Astrocyte (in vitro differentiated cells and primary cell): ENCODE measurements around the gene ARRB1. TPM values are rescaled to one million over a fixed set of nuclear protein-coding genes. Genes with fewer than 3 reads are reported as not detected.

ENCODE experiments used
- DNase-seq: peaks from one replicate; pipeline ENCODE4 v3.0.0-alpha.2; 2010; ENCODE audit warnings: low read depth
- FAIRE-seq: peaks from 2 replicates; lab custom pipeline; 2011; peaks lifted over from hg19 to GRCh38; lab: Jason Lieb, UNC
- H2AFZ ChIP-seq: 2 replicates; pipeline ENCODE4 v1.6.0; 2012; ENCODE audit warnings: low read depth, low read length, inconsistent platforms
- H3K27ac ChIP-seq: 2 replicates; pipeline ENCODE4 v1.5.1; 2011; ENCODE audit warnings: low read depth, low read length, inconsistent platforms
- H3K27me3 ChIP-seq: 2 replicates; pipeline ENCODE4 v1.6.0; 2011; ENCODE audit warnings: low read length, inconsistent platforms; ENCODE audit not compliant: insufficient read depth
- H3K36me3 ChIP-seq: 2 replicates; pipeline ENCODE4 v1.5.1; 2011; ENCODE audit warnings: low read length, inconsistent platforms; ENCODE audit not compliant: insufficient read depth
- H3K4me1 ChIP-seq: 2 replicates; pipeline ENCODE4 v1.5.1; 2011; ENCODE audit warnings: low read length, inconsistent platforms; ENCODE audit not compliant: insufficient read depth
- H3K4me2 ChIP-seq: 2 replicates; pipeline ENCODE4 v1.6.0; 2012; ENCODE audit warnings: low read length, inconsistent platforms
- H3K4me3 ChIP-seq: 2 replicates; pipeline ENCODE4 v1.5.1; 2011; ENCODE audit warnings: low read depth, mild to moderate bottlenecking, low read length, inconsistent platforms; ENCODE audit not compliant: insufficient read depth
- H3K79me2 ChIP-seq: 2 replicates; pipeline ENCODE4 v1.6.0; 2012; ENCODE audit warnings: mild to moderate bottlenecking, low read length, inconsistent platforms; ENCODE audit not compliant: insufficient read depth
- H3K9ac ChIP-seq: 2 replicates; pipeline ENCODE4 v1.6.0; 2012; ENCODE audit warnings: mild to moderate bottlenecking, low read length, inconsistent platforms
- H3K9me3 ChIP-seq: 2 replicates; pipeline ENCODE4 v1.5.1; 2012; ENCODE audit warnings: low read depth, mild to moderate bottlenecking, low read length, inconsistent platforms; ENCODE audit not compliant: insufficient read depth
- H4K20me1 ChIP-seq: 2 replicates; pipeline ENCODE4 v1.6.0; 2012; ENCODE audit warnings: low read length, inconsistent platforms; ENCODE audit not compliant: insufficient read depth
- H3K27ac Mint-ChIP-seq: one replicate; pipeline ENCODE4 v1.8.0; 2021; ENCODE audit warnings: mild to moderate bottlenecking, mixed read lengths; ENCODE audit not compliant: unreplicated experiment
- H3K27me3 Mint-ChIP-seq: one replicate; pipeline ENCODE4 v1.8.0; 2021; ENCODE audit warnings: low read depth, mixed read lengths; ENCODE audit not compliant: unreplicated experiment
- H3K36me3 Mint-ChIP-seq: one replicate; pipeline ENCODE4 v1.8.0; 2021; ENCODE audit warnings: low read depth, mixed read lengths; ENCODE audit not compliant: unreplicated experiment
- H3K4me1 Mint-ChIP-seq: one replicate; pipeline ENCODE4 v1.8.0; 2021; ENCODE audit warnings: low read depth, mixed read lengths; ENCODE audit not compliant: unreplicated experiment
- H3K4me3 Mint-ChIP-seq: one replicate; pipeline ENCODE4 v1.8.0; 2021; ENCODE audit warnings: mild to moderate bottlenecking, moderate library complexity, mixed read lengths; ENCODE audit not compliant: unreplicated experiment
- H3K9me3 Mint-ChIP-seq: one replicate; pipeline ENCODE4 v1.8.0; 2021; ENCODE audit warnings: mild to moderate bottlenecking, mixed read lengths; ENCODE audit not compliant: unreplicated experiment
- CTCF ChIP-seq: IDR thresholded peaks from 2 replicates; pipeline ENCODE4 v1.5.1; 2011; ENCODE audit warnings: low read depth, mild to moderate bottlenecking, inconsistent platforms, low read length, moderate library complexity; ENCODE audit not compliant: insufficient read depth
- EZH2 ChIP-seq: IDR thresholded peaks from 2 replicates; pipeline ENCODE4 v1.6.1; 2012; ENCODE audit warnings: mild to moderate bottlenecking, low read length, inconsistent platforms; ENCODE audit not compliant: insufficient read depth
- total RNA-seq: library from RNA; stranded (reverse); gene quantifications from 2 replicates; pipeline ENCODE4 v1.2.1, GENCODE V29; 2021

ARRB1 gene
- total RNA-seq, 1 donor from 2014 or later, result 28.5 TPM

GRCh38 chr11:75272391-75272790, 79.1 kb downstream of the ARRB1 start:
- Mint-ChIP-seq H3K36me3 (peaks cover 14% of the 10 kb centered on the region), H3K27me3 (peaks cover 1% of the 10 kb centered on the region)
- DNase-seq, result no peak

GRCh38 chr11:75271730-75272129, 79.7 kb downstream of the ARRB1 start:
- Mint-ChIP-seq H3K36me3 (peaks cover 16% of the 10 kb centered on the region), H3K27ac (no peak overlapping the region)
- H4K20me1 ChIP-seq, result no peaks in the 10 kb centered on the region

More at GRCh38 chr11:75272391-75272790, 79.1 kb downstream of the ARRB1 start:
- FAIRE-seq, result no peak
- no peak for TF ChIP-seq CTCF
- no peak for TF ChIP-seq EZH2
- no peaks in the 10 kb centered on the region for H3K79me2 ChIP-seq
- H3K27ac Mint-ChIP-seq, result no peak overlapping the region
- peaks cover 3% of the 10 kb centered on the region for H3K27me3 ChIP-seq
- no peak overlapping the region for H3K27ac ChIP-seq
- no peak overlapping the region for H3K9ac ChIP-seq
- peaks cover 3% of the 10 kb centered on the region for H3K4me1 Mint-ChIP-seq
- no peak overlapping the region for H3K4me3 ChIP-seq
- H3K4me3 Mint-ChIP-seq, result no peak overlapping the region
- no peaks in the 10 kb centered on the region for H3K9me3 Mint-ChIP-seq
- no peaks in the 10 kb centered on the region for H4K20me1 ChIP-seq
- no peaks in the 10 kb centered on the region for H3K9me3 ChIP-seq
- H3K4me2 ChIP-seq, result no peak overlapping the region
- no peak overlapping the region for H2AFZ ChIP-seq
- no peaks in the 10 kb centered on the region for H3K4me1 ChIP-seq
- H3K36me3 ChIP-seq, result no peaks in the 10 kb centered on the region

More at GRCh38 chr11:75271730-75272129, 79.7 kb downstream of the ARRB1 start:
- Histone ChIP-seq H3K36me3 (no peaks in the 10 kb centered on the region), H3K9ac (no peak overlapping the region), H3K27ac (no peak overlapping the region), H3K4me2 (no peak overlapping the region), H3K4me1 (no peaks in the 10 kb centered on the region), H3K9me3 (no peaks in the 10 kb centered on the region), H3K4me3 (no peak overlapping the region), H2AFZ (no peak overlapping the region), H3K27me3 (peaks cover 3% of the 10 kb centered on the region), H3K79me2 (no peaks in the 10 kb centered on the region)
- no peak for DNase-seq
- Mint-ChIP-seq H3K4me1 (peaks cover 3% of the 10 kb centered on the region), H3K9me3 (no peaks in the 10 kb centered on the region), H3K27me3 (peaks cover 1% of the 10 kb centered on the region), H3K4me3 (no peak overlapping the region)
- no peak for FAIRE-seq
- TF ChIP-seq EZH2, result no peak
- no peak for TF ChIP-seq CTCF
